Gastrocnemius medialis (tissue), 4 donors: ENCODE results near the gene KDM4B. TPM values are rescaled to one million over a fixed set of nuclear protein-coding genes. Genes with fewer than 3 reads are reported as not detected.

Source experiments
- ATAC-seq, 2 donors: fragments of 150-250 bp; one replicate each; pipeline ENCODE4 v1.9.1; 2016
- DNase-seq, 2 donors: peaks; one replicate each; pipeline ENCODE4 v3.0.0-alpha.2; 2019
- H3K27ac ChIP-seq, 4 donors: fragments of 200-600 bp; sonication (generic); 1 replicate in 1 of 4; 2 replicates in 3 of 4; pipeline ENCODE4 v1.5.1; 2016 to 2018; ENCODE audit warnings: mild to moderate bottlenecking in 2 of 4, moderate library complexity in 1 of 4
- H3K27me3 ChIP-seq, 3 donors: fragments of 200-600 bp; sonication (generic) in 2 of 3; 1 replicate in 1 of 3; 2 replicates in 2 of 3; pipeline versions ENCODE4 v1.5.1 to v1.6.0; 2016 to 2019; ENCODE audit warnings: mild to moderate bottlenecking in 1 of 3, moderate library complexity in 1 of 3
- H3K36me3 ChIP-seq, 2 donors: fragments of 200-600 bp; sonication (generic) in 1 of 2; one replicate each; pipeline ENCODE4 v1.5.1; 2017 to 2018
- H3K4me1 ChIP-seq, 2 donors: fragments of 200-600 bp; sonication (generic) in 1 of 2; one replicate each; pipeline ENCODE4 v1.5.1; 2016 to 2017; ENCODE audit warnings: mild to moderate bottlenecking in 2 of 2
- H3K4me3 ChIP-seq, 4 donors: fragments of 200-600 bp; sonication (generic) in 3 of 4; 1 replicate in 1 of 4; 2 replicates in 3 of 4; pipeline ENCODE4 v1.5.1; 2016 to 2019; ENCODE audit warnings: mild to moderate bottlenecking in 2 of 4
- H3K9me3 ChIP-seq, 3 donors: fragments of 200-600 bp; sonication (generic) in 2 of 3; 1 replicate in 1 of 3; 2 replicates in 2 of 3; pipeline ENCODE4 v1.5.1; 2016 to 2019
- POLR2A ChIP-seq, 2 donors: fragments of 450-650 bp; IDR thresholded peaks; one replicate each; pipeline ENCODE4 v1.6.1; 2017; ENCODE audit warnings: antibody characterized with exemption in 2 of 2, mild to moderate bottlenecking in 2 of 2, moderate library complexity in 2 of 2
- in situ Hi-C, 4 donors: fragments of 200-750 bp; cut with MboI; loops; one replicate each; pipeline versions ENCODE4 v1.15.0 to v1.8.0; 2017; ENCODE audit warnings: low sequenced_read_pairs in 4 of 4
- intact Hi-C: fragments of 100-400 bp; cut with DNase I; formaldehyde crosslinking; loops from one replicate; pipeline ENCODE4 v1.15.1; 2023; ENCODE audit warnings: low total_unique reads
- total RNA-seq, 4 donors: library from RNA; depleted of rRNA; stranded (reverse); fragments of >200 nt; gene quantifications; one replicate each; pipeline versions ENCODE4 v1.1.0 to v1.2.3, GENCODE V29; 2016
- TF ChIP-seq, protein P1 (sequence below), 5 experiments: fragments of 450-650 bp in 3 of 5; fragments of 200-600 bp in 2 of 5; sonication (generic) in 2 of 5; IDR thresholded peaks in 4 of 5; conservative IDR thresholded peaks in 1 of 5; 1 replicate in 4 of 5; 2 replicates in 1 of 5; pipeline ENCODE4 v1.5.1; 2016 to 2019; ENCODE audit warnings: antibody characterized with exemption in 5 of 5, mild to moderate bottlenecking in 3 of 5, moderate library complexity in 3 of 5

The KDM4B gene
- total RNA-seq, 4 donors from 2014 or later = 40.9 to 61.4 (median 46.4) TPM

DNA sequence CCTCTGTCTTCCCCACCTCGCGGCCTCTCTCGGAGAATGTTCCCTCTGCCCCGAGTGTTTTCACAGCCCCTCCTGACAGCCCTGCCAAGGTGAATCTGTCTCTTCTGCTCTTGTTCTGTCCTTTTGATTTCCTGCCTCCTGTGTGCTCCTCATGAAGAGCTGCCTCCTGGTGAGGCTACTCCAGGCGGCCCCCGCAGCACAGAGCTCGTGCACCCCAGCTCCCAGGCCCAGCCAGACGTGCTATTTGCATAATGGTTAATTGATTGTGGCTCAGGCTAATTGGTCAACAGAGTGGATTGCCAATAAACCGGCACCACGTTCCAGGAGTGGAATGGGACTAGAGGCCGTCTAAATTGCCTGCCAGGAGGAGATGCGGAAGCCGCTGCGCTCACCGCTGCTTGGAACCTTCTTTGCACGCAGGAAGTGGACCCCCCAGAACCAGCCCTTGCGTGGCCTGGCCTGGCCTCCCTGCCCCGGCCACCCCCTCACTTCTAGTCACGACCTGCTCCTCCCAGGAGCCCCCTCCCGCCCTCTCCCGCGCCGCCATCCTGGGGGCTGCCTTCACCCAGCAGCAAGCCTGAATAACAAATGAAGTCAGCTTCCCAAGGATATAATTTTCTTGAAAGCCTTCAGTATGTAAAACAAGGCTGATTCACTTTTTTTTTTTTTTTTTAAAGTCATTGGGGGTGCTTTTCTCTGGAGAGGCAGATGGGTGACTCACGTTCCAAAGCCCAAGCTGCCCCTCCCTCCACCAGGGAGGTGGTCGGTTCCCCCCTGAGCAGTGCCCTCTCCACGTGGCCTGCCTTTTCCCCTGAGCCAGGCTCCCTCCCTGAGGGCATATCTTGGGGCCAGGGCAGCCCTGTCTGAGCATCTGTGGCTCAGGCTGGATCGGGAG, 144.0 kb downstream of the KDM4B start:
- DNase-seq = no peak
- Histone ChIP-seq H3K4me1 (no peaks in the 10 kb centered on the region), H3K27me3 (no peaks in the 10 kb centered on the region), H3K9me3 (no peaks in the 10 kb centered on the region), H3K36me3 (peaks cover 0 to 30% of the 10 kb centered on the region in 2 donors), H3K4me3 (no peak overlapping the region), H3K27ac (no peak overlapping the region)
- no peak for TF ChIP-seq POLR2A (IDR thresholded peaks at IDR 0.05)
- TF ChIP-seq, protein P1, sequence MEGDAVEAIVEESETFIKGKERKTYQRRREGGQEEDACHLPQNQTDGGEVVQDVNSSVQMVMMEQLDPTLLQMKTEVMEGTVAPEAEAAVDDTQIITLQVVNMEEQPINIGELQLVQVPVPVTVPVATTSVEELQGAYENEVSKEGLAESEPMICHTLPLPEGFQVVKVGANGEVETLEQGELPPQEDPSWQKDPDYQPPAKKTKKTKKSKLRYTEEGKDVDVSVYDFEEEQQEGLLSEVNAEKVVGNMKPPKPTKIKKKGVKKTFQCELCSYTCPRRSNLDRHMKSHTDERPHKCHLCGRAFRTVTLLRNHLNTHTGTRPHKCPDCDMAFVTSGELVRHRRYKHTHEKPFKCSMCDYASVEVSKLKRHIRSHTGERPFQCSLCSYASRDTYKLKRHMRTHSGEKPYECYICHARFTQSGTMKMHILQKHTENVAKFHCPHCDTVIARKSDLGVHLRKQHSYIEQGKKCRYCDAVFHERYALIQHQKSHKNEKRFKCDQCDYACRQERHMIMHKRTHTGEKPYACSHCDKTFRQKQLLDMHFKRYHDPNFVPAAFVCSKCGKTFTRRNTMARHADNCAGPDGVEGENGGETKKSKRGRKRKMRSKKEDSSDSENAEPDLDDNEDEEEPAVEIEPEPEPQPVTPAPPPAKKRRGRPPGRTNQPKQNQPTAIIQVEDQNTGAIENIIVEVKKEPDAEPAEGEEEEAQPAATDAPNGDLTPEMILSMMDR (IDR thresholded peaks at IDR 0.05 in 4 of 5, conservative IDR thresholded peaks at IDR 0.05 in 1 of 5) = no peak
- ATAC-seq = no peak
- in situ Hi-C loops (no loop called here), intact Hi-C loops (no loop called here)

DNA sequence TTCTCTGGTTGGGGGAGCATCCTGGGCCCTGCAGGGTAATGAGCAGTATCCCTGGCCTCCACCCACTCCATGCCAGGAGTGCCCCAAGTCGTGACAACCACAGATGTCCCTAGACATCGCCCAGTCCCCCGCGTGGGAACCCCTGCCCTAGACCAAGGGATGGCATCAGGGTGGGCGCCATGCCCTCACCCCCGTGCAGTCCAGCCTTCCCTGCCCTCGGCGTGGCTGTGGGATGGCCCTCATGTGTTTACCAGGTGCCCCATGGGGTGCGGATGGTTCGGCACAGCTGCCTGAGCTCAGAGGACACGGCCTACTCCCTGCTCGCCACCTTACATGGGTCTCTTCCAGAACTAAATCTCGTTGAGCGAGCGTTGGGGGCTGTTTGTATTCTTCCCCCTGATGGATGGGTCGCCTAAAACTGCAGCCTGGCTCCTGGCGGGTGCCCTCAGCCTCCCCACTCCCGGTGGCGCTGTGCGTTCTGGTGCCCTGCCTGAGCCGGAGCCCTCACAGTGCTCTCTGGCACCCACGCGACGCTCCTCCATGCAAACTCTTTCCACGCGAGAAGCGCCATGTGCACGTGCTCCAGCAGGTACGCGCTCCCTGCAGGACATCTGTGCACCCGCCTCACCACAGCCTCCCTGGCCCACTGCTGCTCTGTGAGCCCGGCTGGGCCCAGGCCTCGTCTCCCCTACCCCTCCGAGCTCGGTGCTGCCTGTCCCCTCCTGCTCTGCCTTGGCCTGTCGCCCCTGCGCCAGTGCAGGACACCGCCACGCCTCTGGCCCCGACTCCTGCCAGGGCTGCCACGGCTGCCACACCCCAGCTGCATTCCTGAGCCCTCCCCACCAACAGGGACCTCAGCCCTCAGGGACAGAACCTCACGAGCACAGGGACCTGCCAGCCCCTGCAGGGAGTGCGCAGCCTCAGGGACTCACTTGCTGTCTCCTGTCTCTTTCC, 145.0 kb downstream of the KDM4B start:
- Histone ChIP-seq H3K4me3 (no peak overlapping the region), H3K36me3 (peaks cover 0 to 32% of the 10 kb centered on the region in 2 donors), H3K27me3 (no peaks in the 10 kb centered on the region), H3K9me3 (no peaks in the 10 kb centered on the region), H3K27ac (no peak overlapping the region), H3K4me1 (no peaks in the 10 kb centered on the region)
- ATAC-seq = no peak
- intact Hi-C loops = no loop called here
- in situ Hi-C loops = no loop called here
- DNase-seq = no peak
- TF ChIP-seq POLR2A (IDR thresholded peaks at IDR 0.05) = no peak
- TF ChIP-seq, protein P1 (IDR thresholded peaks at IDR 0.05 in 4 of 5, conservative IDR thresholded peaks at IDR 0.05 in 1 of 5) = no peak

DNA sequence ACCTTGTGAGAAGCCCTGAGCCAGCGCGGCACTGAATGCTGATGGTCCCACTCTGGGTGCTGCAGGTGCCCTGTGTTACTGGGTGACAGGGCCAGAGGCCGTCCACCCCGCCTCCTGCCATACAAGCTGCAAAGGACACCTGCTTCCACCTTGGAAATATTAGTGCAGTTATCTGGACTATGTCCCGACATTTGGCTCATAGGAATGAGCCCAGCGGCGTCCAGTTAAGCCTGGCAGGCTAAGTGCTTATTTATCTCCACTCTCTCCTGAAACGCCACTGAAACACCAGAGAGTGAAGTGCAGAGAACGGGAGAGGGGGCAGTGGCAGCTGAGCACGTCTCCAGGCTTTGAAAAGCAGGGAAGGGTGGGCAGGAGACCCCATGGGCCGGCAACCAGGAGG, 145.8 kb downstream of the KDM4B start:
- no peak for DNase-seq
- in situ Hi-C loops = no loop called here

DNA sequence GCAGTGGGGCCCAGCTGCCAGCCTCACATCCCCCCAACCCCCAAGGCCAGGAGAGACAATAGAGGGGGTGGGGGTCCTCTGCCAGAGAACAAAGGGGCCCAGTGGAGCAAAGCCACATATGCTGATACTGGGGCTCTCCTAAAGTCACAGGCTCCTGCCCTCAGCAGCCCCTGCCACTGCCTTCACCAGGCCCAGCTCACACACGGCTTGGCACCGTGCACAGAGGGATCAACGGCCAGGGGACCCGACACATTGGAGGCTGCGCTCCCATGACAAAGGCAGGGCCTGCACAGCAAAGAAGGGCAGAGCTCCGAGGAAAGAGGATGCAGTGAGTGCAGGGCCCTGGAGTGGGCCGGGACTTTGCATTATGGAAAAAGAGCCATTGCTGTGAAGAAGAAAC, 146.4 kb downstream of the KDM4B start:
- no peak for TF ChIP-seq POLR2A (IDR thresholded peaks at IDR 0.05)
- TF ChIP-seq, protein P1 (IDR thresholded peaks at IDR 0.05 in 4 of 5, conservative IDR thresholded peaks at IDR 0.05 in 1 of 5) = no peak
- ATAC-seq = no peak
- H3K27me3 ChIP-seq = no peaks in the 10 kb centered on the region
- intact Hi-C loops = no loop called here
- H3K36me3 ChIP-seq = peaks cover 0 to 39% of the 10 kb centered on the region in 2 donors
- no peaks in the 10 kb centered on the region for H3K4me1 ChIP-seq
- no peak for DNase-seq
- no peak overlapping the region for H3K27ac ChIP-seq
- in situ Hi-C loops = no loop called here
- H3K4me3 ChIP-seq = no peak overlapping the region
- H3K9me3 ChIP-seq = no peaks in the 10 kb centered on the region

More for the DNA sequence above, 145.8 kb downstream of the KDM4B start:
- Histone ChIP-seq H3K27me3 (no peaks in the 10 kb centered on the region), H3K4me1 (no peaks in the 10 kb centered on the region), H3K4me3 (no peak overlapping the region), H3K36me3 (peaks cover 0 to 39% of the 10 kb centered on the region in 2 donors), H3K27ac (no peak overlapping the region), H3K9me3 (no peaks in the 10 kb centered on the region)
- TF ChIP-seq POLR2A (IDR thresholded peaks at IDR 0.05) = no peak
- TF ChIP-seq, protein P1 (IDR thresholded peaks at IDR 0.05 in 4 of 5, conservative IDR thresholded peaks at IDR 0.05 in 1 of 5) = no peak
- no peak for ATAC-seq
- intact Hi-C loops = no loop called here
